NCI-H2196 (cell line): ENCODE measurements around the gene SNTG2.
"Not testable (repeated sequence)": the region's sequence is repeated elsewhere in the genome, so short reads cannot be mapped to it uniquely, and the experiment has no call there.

Source experiments
- DNase-seq: peaks from one replicate; lab custom pipeline; 2025; ENCODE audit not compliant: unreplicated experiment; lab: John Stamatoyannopoulos, UW

Gene SNTG2

GRCh38 chr2:950080-950966 is at the start of gene SNTG2:
SNTG2 (plus strand) TSS chr2:950849; CDS start chr2:950997, 148 bp downstream.
- DNase-seq, result peak; percentile 40

- DNase-seq, result no peak
Observed at GRCh38 chr2:902584-902983, 48.1 kb upstream of the SNTG2 start.

- no peak for DNase-seq
Observed at GRCh38 chr2:903223-903900, 47.3 kb upstream of the SNTG2 start.

- no peak for DNase-seq
Observed at GRCh38 chr2:904246-905024, 46.2 kb upstream of the SNTG2 start.

- peak; percentile 23 for DNase-seq
Observed at GRCh38 chr2:905091-905832, 45.4 kb upstream of the SNTG2 start.

- DNase-seq, result no peak
Observed at GRCh38 chr2:905833-906140, 44.9 kb upstream of the SNTG2 start.

GRCh38 chr2:907706-908105 is 42.9 kb upstream of the SNTG2 start:
- no peak for DNase-seq

GRCh38 chr2:908568-908967 is 42.1 kb upstream of the SNTG2 start:
- DNase-seq, result no peak

- not testable (repeated sequence) for DNase-seq
Observed at GRCh38 chr2:909764-910379, 40.8 kb upstream of the SNTG2 start.

GRCh38 chr2:910698-911097 is 40.0 kb upstream of the SNTG2 start:
- DNase-seq, result no peak

- no peak for DNase-seq
Observed at GRCh38 chr2:915979-916378, 34.7 kb upstream of the SNTG2 start.

GRCh38 chr2:916935-917334 is 33.7 kb upstream of the SNTG2 start:
- DNase-seq, result no peak

- DNase-seq, result no peak
Observed at GRCh38 chr2:919672-920071, 31.0 kb upstream of the SNTG2 start.

- DNase-seq, result no peak
Observed at GRCh38 chr2:920573-920972, 30.1 kb upstream of the SNTG2 start.

GRCh38 chr2:920999-921398 is 29.6 kb upstream of the SNTG2 start:
- no peak for DNase-seq

- no peak for DNase-seq
Observed at GRCh38 chr2:922185-922584, 28.5 kb upstream of the SNTG2 start.

- no peak for DNase-seq
Observed at GRCh38 chr2:923832-924601, 26.6 kb upstream of the SNTG2 start.

- DNase-seq, result no peak
Observed at GRCh38 chr2:924701-925100, 25.9 kb upstream of the SNTG2 start.

- no peak for DNase-seq
Observed at GRCh38 chr2:925309-925708, 25.3 kb upstream of the SNTG2 start.

GRCh38 chr2:925711-926110 is 24.9 kb upstream of the SNTG2 start:
- DNase-seq, result no peak
